HL-60 (cell line): Measurements from ENCODE around the gene MISP3.
A peak's percentile ranks its signal among the peaks of the same experiment; 100 is the strongest.

Experiments
- DNase-seq, 2 experiments: peaks; one replicate each; pipeline ENCODE4 v3.0.0-alpha.2; 2010 to 2020; ENCODE audit warnings: low read depth in 1 of 2, low spot score in 1 of 2
- H3K27ac ChIP-seq: fragments of 250-450 bp; sonication (Bioruptor Pico); replicated peaks from 2 replicates; pipeline ENCODE4 v1.5.1; 2020; ENCODE audit warnings: mild to moderate bottlenecking, moderate library complexity
- H3K27me3 ChIP-seq: fragments of 250-450 bp; sonication (Bioruptor Pico); 2 replicates; pipeline ENCODE4 v1.5.1; 2021; ENCODE audit warnings: mild to moderate bottlenecking, moderate library complexity; ENCODE audit not compliant: insufficient read depth, poor library complexity, severe bottlenecking
- H3K4me3 ChIP-seq: replicated peaks from 2 replicates; pipeline ENCODE4 v1.5.1; 2011; ENCODE audit warnings: mild to moderate bottlenecking, control low read depth, low read length; ENCODE audit not compliant: insufficient read depth
- CTCF ChIP-seq: IDR thresholded peaks from one replicate; pipeline ENCODE4 v1.5.1; 2011; ENCODE audit warnings: low read length, control low read depth, inconsistent platforms; ENCODE audit not compliant: insufficient read depth
- GABPA ChIP-seq: IDR thresholded peaks from 2 replicates; pipeline ENCODE4 v1.6.1; 2012; ENCODE audit warnings: low read depth
- POLR2AphosphoS5 ChIP-seq: IDR thresholded peaks from 2 replicates; pipeline ENCODE4 v1.6.1; 2012; ENCODE audit warnings: low read depth
- REST ChIP-seq: IDR thresholded peaks from 2 replicates; pipeline ENCODE4 v1.6.1; 2012; ENCODE audit warnings: low read depth; ENCODE audit not compliant: insufficient replicate concordance
- SPI1 ChIP-seq: IDR thresholded peaks from 2 replicates; pipeline ENCODE4 v1.6.1; 2012; ENCODE audit warnings: low read depth, mild to moderate bottlenecking, borderline replicate concordance

The MISP3 gene

GRCh38 chr19:14117668-14118164 is 45.1 kb downstream of the MISP3 start, which contains the start of gene PRKACA:
Gene PRKACA, minus strand, starts transcription at chr19:14117762. Its CDS starts 215 bp downstream, at chr19:14117547.
- Histone ChIP-seq H3K4me3 (peak within 1 kb of the TSS; percentile 83), H3K27me3 (no peaks in the 10 kb centered on the region), H3K27ac (peak within 1 kb of the TSS; percentile 79)
- TF ChIP-seq REST (no peak), POLR2AphosphoS5 (no peak), GABPA (no peak), CTCF (no peak), SPI1 (no peak)
- DNase-seq = peak; percentile 97 to 98

- Histone ChIP-seq H3K4me3 (peak overlapping the region; percentile 51), H3K27ac (peak overlapping the region; percentile 79), H3K27me3 (no peaks in the 10 kb centered on the region)
- DNase-seq = peak; percentile 92 to 96
- no peak for TF ChIP-seq GABPA
- peak; percentile 22 for TF ChIP-seq REST
- TF ChIP-seq POLR2AphosphoS5 = peak; percentile 68
- TF ChIP-seq CTCF = no peak
- no peak for TF ChIP-seq SPI1
These were observed 45.8 kb downstream of the MISP3 start for GRCh38 chr19:14118165-14119051.

- peak overlapping the region; percentile 79 for H3K27ac ChIP-seq
- DNase-seq = no peak
- H3K4me3 ChIP-seq = peak overlapping the region; percentile 51
- H3K27me3 ChIP-seq = no peaks in the 10 kb centered on the region
- no peak for TF ChIP-seq CTCF
These were observed 46.6 kb downstream of the MISP3 start for GRCh38 chr19:14119146-14119545.
